B cell (primary cell): Measurements from ENCODE around the gene TMOD2.

Experiments used
- EZH2 ChIP-seq: IDR thresholded peaks from 2 replicates; pipeline ENCODE4 v1.6.1; 2012; ENCODE audit warnings: borderline replicate concordance, low read depth, mild to moderate bottlenecking, moderate library complexity, low read length; ENCODE audit not compliant: insufficient read depth, poor library complexity, severe bottlenecking
- TF ChIP-seq, protein P1 (sequence below): fragments of 200-600 bp; IDR thresholded peaks from one replicate; pipeline ENCODE4 v1.8.0; 2022; ENCODE audit warnings: antibody characterized with exemption, mild to moderate bottlenecking

- TF ChIP-seq, protein P1, sequence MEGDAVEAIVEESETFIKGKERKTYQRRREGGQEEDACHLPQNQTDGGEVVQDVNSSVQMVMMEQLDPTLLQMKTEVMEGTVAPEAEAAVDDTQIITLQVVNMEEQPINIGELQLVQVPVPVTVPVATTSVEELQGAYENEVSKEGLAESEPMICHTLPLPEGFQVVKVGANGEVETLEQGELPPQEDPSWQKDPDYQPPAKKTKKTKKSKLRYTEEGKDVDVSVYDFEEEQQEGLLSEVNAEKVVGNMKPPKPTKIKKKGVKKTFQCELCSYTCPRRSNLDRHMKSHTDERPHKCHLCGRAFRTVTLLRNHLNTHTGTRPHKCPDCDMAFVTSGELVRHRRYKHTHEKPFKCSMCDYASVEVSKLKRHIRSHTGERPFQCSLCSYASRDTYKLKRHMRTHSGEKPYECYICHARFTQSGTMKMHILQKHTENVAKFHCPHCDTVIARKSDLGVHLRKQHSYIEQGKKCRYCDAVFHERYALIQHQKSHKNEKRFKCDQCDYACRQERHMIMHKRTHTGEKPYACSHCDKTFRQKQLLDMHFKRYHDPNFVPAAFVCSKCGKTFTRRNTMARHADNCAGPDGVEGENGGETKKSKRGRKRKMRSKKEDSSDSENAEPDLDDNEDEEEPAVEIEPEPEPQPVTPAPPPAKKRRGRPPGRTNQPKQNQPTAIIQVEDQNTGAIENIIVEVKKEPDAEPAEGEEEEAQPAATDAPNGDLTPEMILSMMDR: no peak
- no peak for TF ChIP-seq EZH2
These were observed 105.5 kb downstream of the TMOD2 start for GRCh38 chr15:51856714-51857380.
